GM18505 (cell line): ENCODE results near the gene JAG2.

Experiments
- ATAC-seq: cut with Tn5 transposase; IDR thresholded peaks from one replicate; pipeline ENCODE4 v1.9.1; 2021; ENCODE audit not compliant: unreplicated experiment
- POLR2A ChIP-seq: IDR thresholded peaks from 4 replicates; pipeline ENCODE4 v1.6.1; 2011; ENCODE audit warnings: borderline replicate concordance; ENCODE audit not compliant: insufficient read depth, insufficient read length; ENCODE audit errors: extremely low read depth

JAG2 gene

GRCh38 chr14:105172476-105172875, 3.9 kb upstream of the JAG2 start:
- no peak for TF ChIP-seq POLR2A
- no peak for ATAC-seq

- ATAC-seq, result no peak
- TF ChIP-seq POLR2A, result no peak
Observed at GRCh38 chr14:105171004-105171673, 2.6 kb upstream of the JAG2 start.

GRCh38 chr14:105169776-105170655, 1.4 kb upstream of the JAG2 start:
- TF ChIP-seq POLR2A, result no peak
- no peak for ATAC-seq

- no peak for TF ChIP-seq POLR2A
- ATAC-seq, result no peak
Observed at GRCh38 chr14:105168979-105169507, 467 bp upstream of the JAG2 start.

- no peak for ATAC-seq
- no peak for TF ChIP-seq POLR2A
Observed at GRCh38 chr14:105168093-105168420, 519 bp downstream of the JAG2 start.

- TF ChIP-seq POLR2A, result no peak
- no peak for ATAC-seq
Observed at GRCh38 chr14:105167303-105168092, 1.1 kb downstream of the JAG2 start.

- ATAC-seq, result no peak
- no peak for TF ChIP-seq POLR2A
Observed at GRCh38 chr14:105166571-105167302, 1.8 kb downstream of the JAG2 start.

GRCh38 chr14:105165761-105166485, 2.7 kb downstream of the JAG2 start:
- ATAC-seq, result no peak
- TF ChIP-seq POLR2A, result no peak

GRCh38 chr14:105165134-105165704, 3.4 kb downstream of the JAG2 start:
- no peak for ATAC-seq
- no peak for TF ChIP-seq POLR2A

GRCh38 chr14:105163040-105163742, 5.4 kb downstream of the JAG2 start:
- no peak for ATAC-seq
- no peak for TF ChIP-seq POLR2A

GRCh38 chr14:105162669-105162979, 6.0 kb downstream of the JAG2 start:
- no peak for TF ChIP-seq POLR2A
- ATAC-seq, result no peak
